HL-60 (cell line): Measurements from ENCODE around the gene ASTN2.

Experiments
- DNase-seq, 2 experiments: peaks; one replicate each; pipeline ENCODE4 v3.0.0-alpha.2; 2010 to 2020; ENCODE audit warnings: low read depth in 1 of 2, low spot score in 1 of 2
- H3K27ac ChIP-seq: fragments of 250-450 bp; sonication (Bioruptor Pico); replicated peaks from 2 replicates; pipeline ENCODE4 v1.5.1; 2020; ENCODE audit warnings: mild to moderate bottlenecking, moderate library complexity
- H3K27me3 ChIP-seq: fragments of 250-450 bp; sonication (Bioruptor Pico); 2 replicates; pipeline ENCODE4 v1.5.1; 2021; ENCODE audit warnings: mild to moderate bottlenecking, moderate library complexity; ENCODE audit not compliant: insufficient read depth, poor library complexity, severe bottlenecking
- H3K4me3 ChIP-seq: replicated peaks from 2 replicates; pipeline ENCODE4 v1.5.1; 2011; ENCODE audit warnings: mild to moderate bottlenecking, control low read depth, low read length; ENCODE audit not compliant: insufficient read depth
- CTCF ChIP-seq: IDR thresholded peaks from one replicate; pipeline ENCODE4 v1.5.1; 2011; ENCODE audit warnings: low read length, control low read depth, inconsistent platforms; ENCODE audit not compliant: insufficient read depth
- GABPA ChIP-seq: IDR thresholded peaks from 2 replicates; pipeline ENCODE4 v1.6.1; 2012; ENCODE audit warnings: low read depth
- POLR2AphosphoS5 ChIP-seq: IDR thresholded peaks from 2 replicates; pipeline ENCODE4 v1.6.1; 2012; ENCODE audit warnings: low read depth
- REST ChIP-seq: IDR thresholded peaks from 2 replicates; pipeline ENCODE4 v1.6.1; 2012; ENCODE audit warnings: low read depth; ENCODE audit not compliant: insufficient replicate concordance
- SPI1 ChIP-seq: IDR thresholded peaks from 2 replicates; pipeline ENCODE4 v1.6.1; 2012; ENCODE audit warnings: low read depth, mild to moderate bottlenecking, borderline replicate concordance

The ASTN2 gene

GRCh38 chr9:116493183-116493860 is 921.5 kb downstream of the ASTN2 start:
- Histone ChIP-seq H3K4me3 (no peak overlapping the region), H3K27ac (no peak overlapping the region), H3K27me3 (no peaks in the 10 kb centered on the region)
- TF ChIP-seq CTCF (no peak), SPI1 (no peak), POLR2AphosphoS5 (no peak), GABPA (no peak), REST (no peak)
- no peak for DNase-seq

- no peak for DNase-seq
- no peak overlapping the region for H3K27ac ChIP-seq
- H3K4me3 ChIP-seq: no peak overlapping the region
- TF ChIP-seq POLR2AphosphoS5 (no peak), GABPA (no peak), SPI1 (no peak), REST (no peak), CTCF (no peak)
- no peaks in the 10 kb centered on the region for H3K27me3 ChIP-seq
These were observed 923.2 kb downstream of the ASTN2 start for GRCh38 chr9:116491659-116492058.

- DNase-seq: no peak
- TF ChIP-seq SPI1 (no peak), GABPA (no peak), POLR2AphosphoS5 (no peak), CTCF (no peak), REST (no peak)
- H3K27ac ChIP-seq: no peak overlapping the region
- no peak overlapping the region for H3K4me3 ChIP-seq
- H3K27me3 ChIP-seq: no peaks in the 10 kb centered on the region
These were observed 923.6 kb downstream of the ASTN2 start for GRCh38 chr9:116491219-116491618.
